Tibial artery (tissue), 4 donors: ENCODE measurements around the gene NT5C3B.
A peak's percentile ranks its signal among the peaks of the same experiment; 100 is the strongest.

ENCODE experiments used
- DNase-seq, 2 donors: peaks; one replicate each; pipeline ENCODE4 v3.0.0-alpha.2; 2019
- H3K27ac ChIP-seq, 2 donors: fragments of 200-600 bp; sonication (generic) in 1 of 2; 1 replicate in 1 of 2; 2 replicates in 1 of 2; pipeline ENCODE4 v1.5.1; 2018 to 2019; ENCODE audit warnings: mild to moderate bottlenecking in 1 of 2
- H3K27me3 ChIP-seq, 2 donors: fragments of 200-600 bp; sonication (generic) in 1 of 2; one replicate each; pipeline versions ENCODE4 v1.5.1 to v1.6.0; 2016 to 2019
- H3K36me3 ChIP-seq, 3 donors: fragments of 200-600 bp; sonication (generic) in 2 of 3; one replicate each; pipeline ENCODE4 v1.5.1; 2016 to 2019; ENCODE audit warnings: mild to moderate bottlenecking in 2 of 3
- H3K4me1 ChIP-seq, 4 donors: fragments of 200-600 bp; sonication (generic) in 2 of 4; 1 replicate in 3 of 4; 2 replicates in 1 of 4; pipeline ENCODE4 v1.5.1; 2016 to 2019
- H3K4me3 ChIP-seq, 2 donors: fragments of 200-600 bp; sonication (generic) in 1 of 2; 1 replicate in 1 of 2; 2 replicates in 1 of 2; pipeline ENCODE4 v1.5.1; 2018 to 2019; ENCODE audit warnings: mild to moderate bottlenecking in 2 of 2
- H3K9me3 ChIP-seq, 3 donors: fragments of 200-600 bp; sonication (generic) in 1 of 3; one replicate each; pipeline ENCODE4 v1.5.1; 2016 to 2019
- CTCF ChIP-seq, 2 experiments: fragments of 200-600 bp in 1 of 2; fragments of 450-650 bp in 1 of 2; IDR thresholded peaks; one replicate each; pipeline ENCODE4 v1.5.1; 2017 to 2019; ENCODE audit warnings: antibody characterized with exemption in 2 of 2, mild to moderate bottlenecking in 1 of 2, moderate library complexity in 1 of 2
- intact Hi-C: fragments of 100-400 bp; cut with DNase I; formaldehyde crosslinking; loops from one replicate; pipeline ENCODE4 v1.15.0; 2023; ENCODE audit warnings: low total_unique reads

The NT5C3B gene

GRCh38 chr17:41810659-41811548 is 25.1 kb downstream of the NT5C3B start:
- Histone ChIP-seq H3K27me3 (no peaks in the 10 kb centered on the region), H3K4me1 (peaks cover 0 to 40% (median 31%) of the 10 kb centered on the region in 4 donors), H3K36me3 (peaks cover 0 to 19% (median 6%) of the 10 kb centered on the region in 3 donors), H3K27ac (peak overlapping the region; percentile 78 to 80), H3K9me3 (no peaks in the 10 kb centered on the region), H3K4me3 (peak overlapping the region; percentile 59 to 84)
- no peak for TF ChIP-seq CTCF (IDR thresholded peaks at IDR 0.05)
- no peak for DNase-seq
- intact Hi-C loops, result loop anchor here (10.0 kb wide), 1 partner anchor 54 kb away; the partner anchor contains the start of gene KLHL11

- intact Hi-C loops, result no loop called here
- Histone ChIP-seq H3K36me3 (peaks cover 0 to 36% (median 6%) of the 10 kb centered on the region in 3 donors), H3K4me3 (no peak overlapping the region), H3K27me3 (no peaks in the 10 kb centered on the region), H3K4me1 (peaks cover 0 to 20% (median 16%) of the 10 kb centered on the region in 4 donors), H3K27ac (no peak overlapping the region), H3K9me3 (no peaks in the 10 kb centered on the region)
- no peak for DNase-seq
- no peak for TF ChIP-seq CTCF (IDR thresholded peaks at IDR 0.05)
These were observed 29.2 kb downstream of the NT5C3B start for GRCh38 chr17:41806685-41807445.

- Histone ChIP-seq H3K9me3 (no peaks in the 10 kb centered on the region), H3K27me3 (no peaks in the 10 kb centered on the region), H3K27ac (no peak overlapping the region), H3K4me3 (no peak overlapping the region), H3K36me3 (peaks cover 0 to 30% (median 6%) of the 10 kb centered on the region in 3 donors), H3K4me1 (peaks cover 0 to 12% (median 7%) of the 10 kb centered on the region in 4 donors)
- TF ChIP-seq CTCF (IDR thresholded peaks at IDR 0.05), result no peak
- DNase-seq, result no peak
- intact Hi-C loops, result no loop called here
These were observed 32.7 kb downstream of the NT5C3B start for GRCh38 chr17:41803049-41804020.

- Histone ChIP-seq H3K27me3 (no peaks in the 10 kb centered on the region), H3K27ac (no peak overlapping the region), H3K36me3 (peaks cover 0 to 22% (median 4%) of the 10 kb centered on the region in 3 donors), H3K4me1 (peaks cover 0 to 12% (median 7%) of the 10 kb centered on the region in 4 donors), H3K9me3 (no peaks in the 10 kb centered on the region), H3K4me3 (peak overlapping the region in 1 of 2 donors; percentile 31)
- DNase-seq, result peak; percentile 83 to 84
- intact Hi-C loops, result loop anchor here (1.0 kb wide), 1 partner anchor 63 kb away; no protein-coding TSS in a partner anchor
- peak; percentile 96 to 97 for TF ChIP-seq CTCF (IDR thresholded peaks at IDR 0.05)
These were observed 34.4 kb downstream of the NT5C3B start for GRCh38 chr17:41801374-41802271.
